HEK293 (cell line): ENCODE data around the gene SCAMP3.
A peak's percentile ranks its signal among the peaks of the same experiment; 100 is the strongest.

ENCODE experiments used
- CTCF ChIA-PET: fragments of 350-600 bp; formaldehyde crosslinking; extraction: SDS; loops from one replicate; lab custom pipeline; 2021; ENCODE audit warnings: antibody characterized with exemption; lab: Yijun Ruan, JAX
- POLR2A ChIA-PET: fragments of 300-600 bp; formaldehyde crosslinking; extraction: SDS; loops from one replicate; lab custom pipeline; 2020; ENCODE audit warnings: antibody characterized with exemption, inconsistent platforms; lab: Yijun Ruan, JAX
- H3K27ac ChIP-seq: fragments of 200-500 bp; sonication (Bioruptor generic); 2 replicates; pipeline ENCODE4 v1.5.1; 2014; ENCODE audit warnings: low read depth, low read length, control low read depth, inconsistent platforms; ENCODE audit errors: extremely low read depth
- H3K36me3 ChIP-seq, 2 experiments: fragments of 200-500 bp in 1 of 2; sonication (Bioruptor generic) in 1 of 2; 1 replicate in 1 of 2; 2 replicates in 1 of 2; pipeline ENCODE4 v1.5.1; 2014 to 2017; ENCODE audit warnings: inconsistent platforms in 2 of 2, low read length in 2 of 2; ENCODE audit not compliant: control insufficient read depth in 2 of 2, insufficient read depth in 1 of 2
- H3K4me1 ChIP-seq: fragments of 200-500 bp; sonication (Bioruptor generic); 2 replicates; pipeline ENCODE4 v1.5.1; 2014; ENCODE audit warnings: mild to moderate bottlenecking, low read length, inconsistent platforms; ENCODE audit not compliant: control insufficient read depth, insufficient read depth
- H3K4me3 ChIP-seq: 2 replicates; pipeline ENCODE4 v1.5.1; 2011; ENCODE audit warnings: low read depth, mild to moderate bottlenecking, control low read depth, low read length, moderate library complexity
- H3K9me3 ChIP-seq: fragments of 200-500 bp; sonication (Bioruptor generic); 2 replicates; pipeline ENCODE4 v1.5.1; 2014; ENCODE audit warnings: low read depth, low read length, inconsistent platforms; ENCODE audit not compliant: control insufficient read depth, insufficient read depth
- CTCF ChIP-seq: fragments of 450-650 bp; formaldehyde crosslinking; IDR thresholded peaks from 2 replicates; pipeline ENCODE4 v1.5.1; 2016; ENCODE audit warnings: missing biosample characterization, missing genetic modification characterization
- GFI1B ChIP-seq: fragments of 450-650 bp; formaldehyde crosslinking; IDR thresholded peaks from 2 replicates; pipeline ENCODE4 v1.5.1; 2016; ENCODE audit warnings: missing biosample characterization, missing genetic modification characterization
- PATZ1 ChIP-seq: fragments of 450-650 bp; formaldehyde crosslinking; IDR thresholded peaks from 2 replicates; pipeline ENCODE4 v1.5.1; 2016; ENCODE audit warnings: missing biosample characterization, missing genetic modification characterization
- SCRT2 ChIP-seq: fragments of 450-650 bp; formaldehyde crosslinking; IDR thresholded peaks from 2 replicates; pipeline ENCODE4 v1.5.1; 2016; ENCODE audit warnings: missing biosample characterization, missing genetic modification characterization
- ZNF214 ChIP-seq: fragments of 450-650 bp; formaldehyde crosslinking; IDR thresholded peaks from 2 replicates; pipeline ENCODE4 v1.5.1; 2017; ENCODE audit warnings: missing biosample characterization, mild to moderate bottlenecking, missing genetic modification characterization, borderline replicate concordance
- ZNF292 ChIP-seq: fragments of 450-650 bp; formaldehyde crosslinking; IDR thresholded peaks from 2 replicates; pipeline ENCODE4 v1.5.1; 2016; ENCODE audit warnings: low read depth, missing biosample characterization, missing genetic modification characterization, borderline replicate concordance
- ZNF560 ChIP-seq: fragments of 450-650 bp; formaldehyde crosslinking; IDR thresholded peaks from 2 replicates; pipeline ENCODE4 v1.5.1; 2017; ENCODE audit warnings: missing biosample characterization, missing genetic modification characterization, borderline replicate concordance
- ZNF600 ChIP-seq: fragments of 450-650 bp; formaldehyde crosslinking; IDR thresholded peaks from 2 replicates; pipeline ENCODE4 v1.5.1; 2016; ENCODE audit warnings: missing biosample characterization, missing genetic modification characterization
- ZSCAN5A ChIP-seq: fragments of 450-650 bp; formaldehyde crosslinking; IDR thresholded peaks from 2 replicates; pipeline ENCODE4 v1.5.1; 2016; ENCODE audit warnings: missing biosample characterization, missing genetic modification characterization
- ZXDB ChIP-seq: fragments of 450-650 bp; formaldehyde crosslinking; IDR thresholded peaks from 2 replicates; pipeline ENCODE4 v1.5.1; 2016; ENCODE audit warnings: missing biosample characterization, missing genetic modification characterization

SCAMP3 gene

GRCh38 chr1:155308493-155309422, 46.6 kb upstream of the SCAMP3 start, which contains the start of gene FDPS (continued):
- peak; percentile 26 for TF ChIP-seq PATZ1
- no peak for TF ChIP-seq GFI1B (tag by site-specific recombination)
- no peak for TF ChIP-seq ZNF292 (tag by site-specific recombination)
- no peak for TF ChIP-seq ZSCAN5A (tag by site-specific recombination)

- H3K9me3 ChIP-seq, result no peaks in the 10 kb centered on the region
- TF ChIP-seq CTCF (tag by site-specific recombination) (peak; percentile 59), ZNF560 (tag by site-specific recombination) (no peak)
- no peak overlapping the region for H3K4me3 ChIP-seq
- ChIA-PET POLR2A (interaction anchor here (1.4 to 2.3 kb wide), 2 partner anchors 34 to 57 kb away, joined by 4 to 18 read pairs; partner anchors contain the start of gene CLK2), CTCF (interaction anchor here (0.6 to 2.5 kb wide), 12 partner anchors 9 to 285 kb away, joined by 3 to 35 read pairs (median 4); no protein-coding TSS in a partner anchor)
- H3K36me3 ChIP-seq, result peaks cover 17 to 23% of the 10 kb centered on the region in 2 experiments; a peak in 2 of 3 replicates
- peaks cover 5% of the 10 kb centered on the region; the same call in 1 of the 2 replicates for H3K4me1 ChIP-seq
- peak overlapping the region; percentile 88; the same call in 1 of the 2 replicates for H3K27ac ChIP-seq
These were observed 45.1 kb upstream of the SCAMP3 start for GRCh38 chr1:155307247-155307740.

GRCh38 chr1:155305881-155306391, 43.8 kb upstream of the SCAMP3 start:
- H3K36me3 ChIP-seq, result peaks cover 9 to 11% of the 10 kb centered on the region in 2 experiments; a peak in 2 of 3 replicates
- ChIA-PET POLR2A (interaction anchor here (0.7 kb wide), 1 partner anchor 52 kb away, joined by 3 read pairs; no protein-coding TSS in a partner anchor), CTCF (interaction anchor here (0.6 to 1.3 kb wide), 4 partner anchors 29 to 99 kb away, joined by 3 to 8 read pairs (median 3); no protein-coding TSS in a partner anchor)
- TF ChIP-seq ZNF214, result no peak
- TF ChIP-seq ZNF600 (tag by site-specific recombination), result peak; percentile 14; the same call in 1 of the 2 replicates
- no peak overlapping the region for H3K27ac ChIP-seq
- H3K4me1 ChIP-seq, result peaks cover 5% of the 10 kb centered on the region; the same call in 1 of the 2 replicates
- no peaks in the 10 kb centered on the region for H3K9me3 ChIP-seq
- no peak overlapping the region for H3K4me3 ChIP-seq

- H3K27ac ChIP-seq, result no peak overlapping the region
- H3K36me3 ChIP-seq, result no peaks in the 10 kb centered on the region
- H3K4me1 ChIP-seq, result no peaks in the 10 kb centered on the region
- H3K4me3 ChIP-seq, result no peak overlapping the region
- POLR2A ChIA-PET, result interaction anchor here (1.2 kb wide), 1 partner anchor 12 kb away, joined by 3 read pairs; no protein-coding TSS in a partner anchor
- no peaks in the 10 kb centered on the region for H3K9me3 ChIP-seq
- no peak for TF ChIP-seq ZXDB
- TF ChIP-seq SCRT2 (tag by site-specific recombination), result peak; percentile 41; the same call in 1 of the 2 replicates
- CTCF ChIA-PET, result interaction anchor here (0.6 to 1.3 kb wide), 3 partner anchors 12 to 61 kb away, joined by 3 to 8 read pairs (median 7); no protein-coding TSS in a partner anchor
These were observed 42.5 kb upstream of the SCAMP3 start for GRCh38 chr1:155304558-155305063.
